Activated naive CD4-positive, alpha-beta T cell treated with anti-CD3 and anti-CD28 coated beads, Interleukin-2, amount 10 ng/mL, durations not matched to agents 7 days and 5 days (primary cell): Measurements from ENCODE around the gene CFAP57.

Experiments used
- CTCF ChIA-PET: fragments of 350-600 bp; sonication (Branson Sonifier 250); formaldehyde crosslinking; loops from one replicate; lab custom pipeline; 2021; ENCODE audit warnings: antibody characterized with exemption; lab: Charles Lee
- DNase-seq: peaks from one replicate; pipeline ENCODE4 v3.0.0-alpha.2; 2020
- H3K27ac Mint-ChIP-seq: one replicate; pipeline ENCODE4 v1.8.0; 2021; ENCODE audit warnings: mild to moderate bottlenecking, moderate library complexity, mixed read lengths
- H3K27me3 Mint-ChIP-seq: one replicate; pipeline ENCODE4 v1.8.0; 2021; ENCODE audit warnings: mild to moderate bottlenecking, mixed read lengths
- H3K36me3 Mint-ChIP-seq: one replicate; pipeline ENCODE4 v1.8.0; 2021; ENCODE audit warnings: mixed read lengths
- H3K4me1 Mint-ChIP-seq: one replicate; pipeline ENCODE4 v1.8.0; 2021; ENCODE audit warnings: mixed read lengths
- H3K4me3 Mint-ChIP-seq: one replicate; pipeline ENCODE4 v1.8.0; 2021; ENCODE audit warnings: mild to moderate bottlenecking, moderate library complexity, mixed read lengths
- H3K9me3 Mint-ChIP-seq: one replicate; pipeline ENCODE4 v1.8.0; 2021; ENCODE audit warnings: mixed read lengths

CFAP57 gene

GRCh38 chr1:43302721-43303470 lies 130.8 kb downstream of the CFAP57 start:
- Mint-ChIP-seq H3K9me3 (no peaks in the 10 kb centered on the region), H3K27me3 (peaks cover 38% of the 10 kb centered on the region), H3K36me3 (no peaks in the 10 kb centered on the region), H3K4me1 (peaks cover 6% of the 10 kb centered on the region), H3K27ac (no peak overlapping the region), H3K4me3 (no peak overlapping the region)
- DNase-seq, result no peak
- CTCF ChIA-PET, result interaction anchor here (0.8 kb wide), 1 partner anchor 55 kb away, joined by 3 read pairs; no protein-coding TSS in a partner anchor

- Mint-ChIP-seq H3K4me3 (no peak overlapping the region), H3K27me3 (peaks cover 41% of the 10 kb centered on the region), H3K9me3 (no peaks in the 10 kb centered on the region), H3K27ac (no peak overlapping the region), H3K36me3 (no peaks in the 10 kb centered on the region), H3K4me1 (peaks cover 6% of the 10 kb centered on the region)
- CTCF ChIA-PET, result interaction anchor here (0.8 kb wide), 1 partner anchor 54 kb away, joined by 3 read pairs; no protein-coding TSS in a partner anchor
- no peak for DNase-seq
Measured at GRCh38 chr1:43303471-43304313, 131.6 kb downstream of the CFAP57 start.
